Ectodermal cell (in vitro differentiated cells): Measurements from ENCODE around the gene DERL3.

Experiments
- H3K27ac ChIP-seq: 2 replicates; pipeline ENCODE4 v1.7.0; 2013; ENCODE audit warnings: mild to moderate bottlenecking, low read depth, low read length; ENCODE audit not compliant: insufficient read depth, poor library complexity, severe bottlenecking
- H3K27me3 ChIP-seq: 2 replicates; pipeline ENCODE4 v1.7.0; 2013; ENCODE audit warnings: mild to moderate bottlenecking, low read length; ENCODE audit not compliant: insufficient read depth, control insufficient read depth, poor library complexity, severe bottlenecking
- H3K36me3 ChIP-seq: one replicate; pipeline ENCODE4 v1.7.0; 2013; ENCODE audit warnings: low read length; ENCODE audit not compliant: control insufficient read depth, insufficient read depth
- H3K4me1 ChIP-seq: one replicate; pipeline ENCODE4 v1.7.0; 2013; ENCODE audit warnings: low read length; ENCODE audit not compliant: control insufficient read depth, insufficient read depth
- H3K4me3 ChIP-seq: 2 replicates; pipeline ENCODE4 v1.7.0; 2013; ENCODE audit warnings: low read depth, low read length, control low read depth; ENCODE audit not compliant: insufficient read depth
- H3K9me3 ChIP-seq: 2 replicates; pipeline ENCODE4 v1.7.0; 2013; ENCODE audit warnings: mild to moderate bottlenecking, low read length, moderate library complexity; ENCODE audit not compliant: control insufficient read depth
- WGBS, 2 experiments: methylation state at CpG; one replicate each; pipeline ENCODE4 v1.1.7; 2013; ENCODE audit warnings: missing lambda C conversion rate in 2 of 2; 5-methylcytosine and 5-hydroxymethylcytosine counted together

Gene DERL3

GRCh38 chr22:23831781-23832180, 7.0 kb downstream of the DERL3 start:
- Histone ChIP-seq H3K36me3 (peaks cover 34% of the 10 kb centered on the region), H3K27me3 (no peaks in the 10 kb centered on the region), H3K4me3 (no peak overlapping the region), H3K27ac (no peak overlapping the region), H3K9me3 (no peaks in the 10 kb centered on the region), H3K4me1 (no peaks in the 10 kb centered on the region)
- WGBS, 2 experiments = 94 to 95% methylated on average over 10 of the region's 10 CpGs

- Histone ChIP-seq H3K36me3 (peaks cover 38% of the 10 kb centered on the region), H3K27me3 (no peaks in the 10 kb centered on the region), H3K4me3 (no peak overlapping the region), H3K4me1 (peaks cover 2% of the 10 kb centered on the region), H3K9me3 (no peaks in the 10 kb centered on the region), H3K27ac (no peak overlapping the region)
- 95% methylated on average over 8 of the region's 8 CpGs for WGBS, 2 experiments
These were observed 7.5 kb downstream of the DERL3 start for GRCh38 chr22:23831261-23831660.

GRCh38 chr22:23829845-23830372, 8.9 kb downstream of the DERL3 start:
- H3K36me3 ChIP-seq = peaks cover 40% of the 10 kb centered on the region

DNA sequence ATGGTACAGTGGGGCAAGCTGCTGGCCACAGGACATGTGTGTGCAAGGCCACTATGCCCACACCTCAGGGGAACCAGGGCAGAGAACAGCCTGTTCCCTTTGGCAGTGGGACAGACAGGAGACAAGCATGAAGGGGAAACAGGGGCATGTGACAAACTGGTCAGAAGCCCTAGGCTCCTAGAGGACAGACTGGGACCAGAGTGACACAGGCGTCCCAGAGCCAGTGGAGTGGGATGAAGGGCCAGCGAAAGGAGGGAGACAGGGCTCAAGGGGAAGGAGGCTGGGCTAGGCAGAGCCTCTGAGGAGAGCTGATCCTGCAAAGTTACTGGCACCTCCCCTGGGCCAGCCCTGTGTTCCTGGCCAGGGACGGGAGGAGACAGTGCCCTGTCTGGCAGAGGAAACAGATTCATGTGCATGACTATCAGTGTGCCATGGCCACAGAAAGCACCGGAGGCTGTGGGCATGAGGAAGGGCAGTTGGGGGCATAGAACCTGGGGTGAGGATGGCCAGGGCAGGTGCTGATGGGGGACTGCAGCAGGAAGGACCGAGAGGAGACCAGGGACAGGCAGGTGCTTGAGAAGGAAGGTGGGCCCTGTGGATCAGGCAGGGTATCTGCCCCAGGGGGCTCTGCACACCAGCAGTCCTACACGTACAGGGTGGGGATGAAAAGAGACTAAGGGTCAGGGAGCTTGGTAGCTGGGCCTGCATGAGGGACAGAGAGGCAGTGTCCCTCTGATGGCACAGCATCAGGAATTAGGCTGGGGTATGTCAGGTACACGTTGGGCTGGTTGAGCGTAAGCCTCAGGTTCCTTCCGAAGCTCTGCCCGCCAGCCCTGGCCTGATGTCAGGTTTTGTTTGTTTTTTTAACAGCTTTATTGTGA, 9.8 kb downstream of the DERL3 start:
- Histone ChIP-seq H3K4me3 (no peak overlapping the region), H3K27me3 (no peaks in the 10 kb centered on the region), H3K27ac (no peak overlapping the region), H3K36me3 (peaks cover 43% of the 10 kb centered on the region), H3K9me3 (no peaks in the 10 kb centered on the region), H3K4me1 (peaks cover 2% of the 10 kb centered on the region)
- 93 to 96% methylated on average over 10 of the region's 10 CpGs for WGBS, 2 experiments

More at GRCh38 chr22:23829845-23830372, 8.9 kb downstream of the DERL3 start:
- no peak overlapping the region for H3K27ac ChIP-seq
- 93 to 95% methylated on average over 7 of the region's 7 CpGs for WGBS, 2 experiments
- no peak overlapping the region for H3K4me3 ChIP-seq
- no peaks in the 10 kb centered on the region for H3K27me3 ChIP-seq
- peaks cover 2% of the 10 kb centered on the region for H3K4me1 ChIP-seq
- H3K9me3 ChIP-seq = no peaks in the 10 kb centered on the region

GRCh38 chr22:23827351-23827995, 11.3 kb downstream of the DERL3 start:
- H3K4me3 ChIP-seq = no peak overlapping the region
- H3K36me3 ChIP-seq = peaks cover 40% of the 10 kb centered on the region
- no peak overlapping the region for H3K27ac ChIP-seq
- H3K4me1 ChIP-seq = peaks cover 2% of the 10 kb centered on the region
- no peaks in the 10 kb centered on the region for H3K27me3 ChIP-seq
- H3K9me3 ChIP-seq = no peaks in the 10 kb centered on the region
- WGBS, 2 experiments = 86 to 88% methylated on average over 11 of the region's 11 CpGs

GRCh38 chr22:23826510-23827350, 12.1 kb downstream of the DERL3 start:
- Histone ChIP-seq H3K4me1 (peaks cover 2% of the 10 kb centered on the region), H3K36me3 (peaks cover 40% of the 10 kb centered on the region), H3K27ac (no peak overlapping the region), H3K27me3 (no peaks in the 10 kb centered on the region), H3K9me3 (no peaks in the 10 kb centered on the region), H3K4me3 (no peak overlapping the region)
- 92 to 94% methylated on average over 15 of the region's 15 CpGs for WGBS, 2 experiments

GRCh38 chr22:23825246-23825905, 13.4 kb downstream of the DERL3 start:
- H3K36me3 ChIP-seq = peaks cover 50% of the 10 kb centered on the region
- H3K9me3 ChIP-seq = no peaks in the 10 kb centered on the region
- H3K4me3 ChIP-seq = no peak overlapping the region
- no peak overlapping the region for H3K27ac ChIP-seq
- H3K4me1 ChIP-seq = peaks cover 2% of the 10 kb centered on the region
- WGBS, 2 experiments = 95 to 97% methylated on average over 12 of the region's 12 CpGs
- H3K27me3 ChIP-seq = no peaks in the 10 kb centered on the region

- Histone ChIP-seq H3K4me1 (peaks cover 2% of the 10 kb centered on the region), H3K27ac (no peak overlapping the region), H3K9me3 (no peaks in the 10 kb centered on the region), H3K4me3 (no peak overlapping the region), H3K27me3 (no peaks in the 10 kb centered on the region), H3K36me3 (peaks cover 57% of the 10 kb centered on the region)
- WGBS, 2 experiments = 94 to 97% methylated on average over 13 of the region's 13 CpGs
These were observed 14.1 kb downstream of the DERL3 start for GRCh38 chr22:23824476-23825245.

DNA sequence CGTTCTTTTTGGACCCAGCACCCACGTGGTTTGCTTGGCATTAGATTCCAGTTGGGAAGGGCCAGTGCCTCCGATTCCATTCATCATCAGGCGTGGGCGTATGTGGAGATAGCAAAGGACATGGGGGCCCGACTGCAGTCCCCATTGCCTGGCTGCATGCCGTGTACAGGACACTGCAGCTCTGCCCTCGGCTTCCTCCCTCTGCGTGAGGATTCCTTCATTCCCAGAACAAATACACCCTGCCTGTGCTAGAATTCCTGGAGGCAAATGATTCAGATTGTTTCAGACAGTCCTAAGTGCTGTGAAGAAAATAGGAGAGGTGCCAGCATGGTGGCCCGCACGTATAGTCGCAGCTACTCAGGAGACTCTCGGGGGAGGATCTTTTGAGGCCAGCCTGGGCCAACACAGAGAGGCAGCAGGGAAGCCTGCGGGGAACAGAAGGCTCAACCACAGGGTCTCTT, 15.4 kb downstream of the DERL3 start:
- H3K4me3 ChIP-seq = no peak overlapping the region
- 94 to 96% methylated on average over 14 of the region's 14 CpGs for WGBS, 2 experiments
- no peaks in the 10 kb centered on the region for H3K9me3 ChIP-seq
- H3K4me1 ChIP-seq = peaks cover 2% of the 10 kb centered on the region
- no peak overlapping the region for H3K27ac ChIP-seq
- peaks cover 60% of the 10 kb centered on the region for H3K36me3 ChIP-seq
- H3K27me3 ChIP-seq = no peaks in the 10 kb centered on the region
